Coronary artery (tissue), 2 donors: ENCODE data around the gene DUSP22.

ENCODE experiments used
- DNase-seq: peaks from one replicate; pipeline ENCODE4 v3.0.0-alpha.2; 2017; ENCODE audit warnings: low spot score
- H3K27ac ChIP-seq, 2 donors: fragments of 200-600 bp; sonication (generic); one replicate each; pipeline ENCODE4 v1.5.1; 2016 to 2019
- H3K4me3 ChIP-seq: fragments of 200-600 bp; sonication (generic); 2 replicates; pipeline ENCODE4 v1.5.1; 2016; ENCODE audit warnings: mild to moderate bottlenecking, moderate library complexity
- TF ChIP-seq, protein P1 (sequence below): fragments of 200-600 bp; sonication (generic); IDR thresholded peaks from one replicate; pipeline ENCODE4 v1.5.1; 2019; ENCODE audit warnings: antibody characterized with exemption

DUSP22 gene

DNA sequence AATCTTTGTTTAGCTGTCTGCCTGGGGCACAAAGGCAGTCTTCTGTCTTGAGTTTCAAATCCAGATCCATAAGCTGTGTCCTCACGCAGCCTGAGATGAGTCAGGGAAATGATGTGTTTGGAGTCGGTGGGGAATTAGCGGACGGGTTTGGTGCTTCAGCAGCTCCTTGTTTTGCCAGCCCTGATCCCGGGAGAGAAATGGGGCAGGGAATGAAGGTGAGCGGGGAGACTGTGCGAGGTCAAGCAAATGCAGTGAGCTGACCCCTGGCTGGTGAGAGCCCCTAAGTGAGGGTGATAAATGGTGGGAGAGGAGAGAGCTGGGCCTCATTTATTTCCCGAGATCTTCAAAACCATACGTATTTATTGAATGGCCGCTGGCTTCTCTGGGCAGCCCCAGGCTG, 21.6 kb downstream of the DUSP22 start:
- peak; percentile 75 for DNase-seq
- Histone ChIP-seq H3K4me3 (no peak overlapping the region), H3K27ac (no peak overlapping the region)
- TF ChIP-seq, protein P1, sequence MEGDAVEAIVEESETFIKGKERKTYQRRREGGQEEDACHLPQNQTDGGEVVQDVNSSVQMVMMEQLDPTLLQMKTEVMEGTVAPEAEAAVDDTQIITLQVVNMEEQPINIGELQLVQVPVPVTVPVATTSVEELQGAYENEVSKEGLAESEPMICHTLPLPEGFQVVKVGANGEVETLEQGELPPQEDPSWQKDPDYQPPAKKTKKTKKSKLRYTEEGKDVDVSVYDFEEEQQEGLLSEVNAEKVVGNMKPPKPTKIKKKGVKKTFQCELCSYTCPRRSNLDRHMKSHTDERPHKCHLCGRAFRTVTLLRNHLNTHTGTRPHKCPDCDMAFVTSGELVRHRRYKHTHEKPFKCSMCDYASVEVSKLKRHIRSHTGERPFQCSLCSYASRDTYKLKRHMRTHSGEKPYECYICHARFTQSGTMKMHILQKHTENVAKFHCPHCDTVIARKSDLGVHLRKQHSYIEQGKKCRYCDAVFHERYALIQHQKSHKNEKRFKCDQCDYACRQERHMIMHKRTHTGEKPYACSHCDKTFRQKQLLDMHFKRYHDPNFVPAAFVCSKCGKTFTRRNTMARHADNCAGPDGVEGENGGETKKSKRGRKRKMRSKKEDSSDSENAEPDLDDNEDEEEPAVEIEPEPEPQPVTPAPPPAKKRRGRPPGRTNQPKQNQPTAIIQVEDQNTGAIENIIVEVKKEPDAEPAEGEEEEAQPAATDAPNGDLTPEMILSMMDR: no peak

DNA sequence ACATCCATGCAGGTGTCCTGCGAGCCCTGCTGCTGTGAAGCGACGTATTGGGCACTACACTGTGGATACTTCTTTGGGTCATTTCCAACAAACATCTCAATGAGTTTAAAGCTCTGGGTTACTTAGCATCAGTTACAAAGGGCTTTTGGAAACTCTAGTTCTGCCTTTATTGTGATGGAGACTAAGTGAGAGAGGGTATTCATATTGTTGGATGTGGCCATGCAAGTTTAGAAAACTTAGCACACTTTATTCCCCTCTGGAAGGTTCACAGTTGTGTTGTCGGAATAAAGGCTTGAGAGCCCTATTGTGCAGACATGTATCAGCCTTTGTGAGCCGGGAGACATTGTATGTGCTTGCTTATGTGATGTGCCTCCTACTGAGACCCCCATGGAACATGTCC, 22.1 kb downstream of the DUSP22 start:
- DNase-seq: peak; percentile 16
- Histone ChIP-seq H3K4me3 (no peak overlapping the region), H3K27ac (no peak overlapping the region)
- TF ChIP-seq, protein P1: no peak

DNA sequence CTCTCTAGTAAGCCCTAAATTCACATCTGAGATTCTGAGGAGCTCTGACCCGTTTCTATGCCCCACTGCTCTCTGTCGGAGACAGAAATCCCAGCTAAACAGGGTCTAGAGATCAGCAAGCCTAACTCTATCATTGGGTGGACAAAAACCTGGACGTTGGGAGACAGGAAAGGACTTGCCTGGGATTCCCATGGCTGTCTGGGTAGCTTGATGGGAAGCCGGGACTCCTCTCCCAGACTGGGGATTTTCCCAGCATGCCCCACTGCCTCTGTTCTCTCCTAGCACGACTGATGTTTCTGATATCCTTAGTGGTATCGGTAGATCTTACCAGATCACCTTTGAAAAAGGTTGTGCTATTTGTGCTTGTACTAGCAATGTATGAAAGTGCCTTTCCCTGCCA, 22.9 kb downstream of the DUSP22 start:
- H3K27ac ChIP-seq: no peak overlapping the region
- DNase-seq: peak; percentile 71
- H3K4me3 ChIP-seq: no peak overlapping the region
- TF ChIP-seq, protein P1: no peak

DNA sequence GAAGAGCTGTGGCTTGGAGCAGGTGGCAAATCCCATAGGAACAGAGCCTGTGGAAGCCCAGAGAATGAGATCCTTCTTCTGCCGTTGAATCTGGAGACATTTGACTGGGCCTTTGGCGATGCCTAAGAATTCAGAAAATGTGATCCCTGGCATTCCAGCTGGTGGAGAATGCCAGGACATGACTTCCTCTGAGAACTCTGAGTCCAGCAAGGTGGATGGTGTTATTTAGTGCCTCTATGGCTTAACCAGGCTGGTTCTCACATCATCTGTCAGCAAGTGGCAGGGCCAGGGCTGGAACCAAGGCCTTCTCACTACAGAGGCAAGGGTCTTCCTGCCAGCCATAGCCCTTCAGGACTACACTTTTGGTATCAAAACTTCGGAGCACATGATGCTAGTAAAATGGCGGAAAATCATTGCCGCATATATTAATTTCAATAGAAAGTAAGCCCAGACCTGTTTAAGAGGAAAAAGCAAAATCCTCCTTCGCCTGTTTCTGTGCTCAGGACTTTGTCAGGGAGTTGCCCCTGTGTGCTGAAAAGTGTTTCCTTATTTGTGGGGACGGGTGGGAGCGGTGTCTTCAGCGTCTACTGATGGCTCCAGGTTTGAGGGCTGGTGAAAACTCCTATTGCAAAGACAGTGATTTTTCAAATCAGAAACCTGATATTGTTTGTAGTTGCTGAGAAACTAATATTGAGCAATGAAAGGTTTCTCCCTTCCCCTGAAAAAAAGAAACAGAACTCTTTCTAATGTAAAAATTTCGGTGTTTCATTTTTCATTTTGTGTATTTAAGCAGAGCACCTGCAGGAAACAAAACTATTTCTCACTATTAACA, 23.9 kb downstream of the DUSP22 start:
- Histone ChIP-seq H3K4me3 (no peak overlapping the region), H3K27ac (no peak overlapping the region)
- TF ChIP-seq, protein P1: no peak
- DNase-seq: peak; percentile 69

DNA sequence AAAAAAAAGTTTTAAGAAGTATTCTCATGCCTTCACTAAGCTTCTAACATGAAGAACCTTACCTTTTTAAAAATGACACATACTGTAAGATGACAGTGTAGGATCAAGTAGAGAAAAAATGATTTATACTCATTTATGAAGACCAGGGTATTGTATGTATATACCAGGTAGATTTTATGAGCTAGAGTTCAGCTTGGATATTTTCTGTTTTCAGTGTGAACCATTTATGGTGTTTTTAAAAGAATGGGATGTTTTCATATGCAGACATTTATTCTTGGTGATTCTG, 24.4 kb downstream of the DUSP22 start:
- TF ChIP-seq, protein P1: no peak
- no peak overlapping the region for H3K27ac ChIP-seq
- no peak overlapping the region for H3K4me3 ChIP-seq

DNA sequence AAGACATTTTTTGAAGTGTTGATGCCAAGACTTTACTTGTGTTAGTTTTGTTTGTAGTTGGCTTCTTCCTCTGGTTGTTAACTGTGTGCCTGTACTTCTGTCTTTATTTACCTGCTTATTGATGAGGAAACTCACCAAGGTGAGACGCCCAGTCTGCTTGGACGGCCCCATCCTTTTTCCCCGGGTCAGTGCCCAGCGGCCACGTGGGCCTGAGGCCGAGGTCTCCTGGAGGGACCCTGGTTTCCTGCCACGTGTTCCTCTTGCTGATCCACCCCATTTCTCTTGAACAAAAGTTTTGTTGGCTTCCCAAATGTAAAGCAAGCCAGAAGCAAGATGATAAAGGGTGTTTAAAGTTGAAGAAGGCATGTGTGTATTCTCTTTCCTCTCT, 24.8 kb downstream of the DUSP22 start:
- peak; percentile 62 for DNase-seq
- TF ChIP-seq, protein P1: no peak
- no peak overlapping the region for H3K4me3 ChIP-seq
- no peak overlapping the region for H3K27ac ChIP-seq

More for the DNA sequence above, 24.4 kb downstream of the DUSP22 start:
- DNase-seq: no peak

DNA sequence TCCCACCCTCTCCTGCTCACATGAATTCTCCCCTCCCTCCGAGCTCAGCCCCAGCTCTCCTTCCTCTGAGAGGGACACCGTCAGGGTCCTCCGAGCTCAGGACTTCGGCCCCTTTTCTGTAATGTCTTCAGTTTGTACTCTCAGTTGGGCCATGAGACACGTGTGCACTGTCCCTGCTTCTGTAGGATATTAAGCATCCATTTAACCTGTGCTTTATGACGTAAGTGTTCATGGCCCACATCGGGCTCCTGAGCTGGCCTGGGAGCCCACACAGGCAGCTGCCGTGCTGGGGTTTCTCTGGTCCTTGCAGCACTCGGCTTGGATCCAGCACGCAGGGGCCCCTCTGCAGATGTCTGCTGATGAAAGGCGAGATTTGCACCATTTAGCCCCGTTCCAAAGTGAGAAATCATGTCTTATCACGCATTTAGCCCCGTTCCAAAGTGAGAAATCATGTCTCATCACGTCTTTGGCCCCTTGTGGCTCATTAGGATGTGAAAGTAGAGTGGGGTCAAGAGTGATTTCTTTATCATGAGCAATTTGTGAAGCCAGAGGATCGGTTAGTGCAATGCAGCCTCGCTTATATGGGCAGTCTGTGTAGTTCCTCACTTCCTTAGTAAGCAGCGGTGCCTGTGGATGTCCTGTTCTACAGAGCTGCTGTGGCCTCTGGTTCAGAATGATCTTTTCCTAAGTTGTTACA, 25.3 kb downstream of the DUSP22 start:
- TF ChIP-seq, protein P1: no peak
- H3K27ac ChIP-seq: no peak overlapping the region
- no peak overlapping the region for H3K4me3 ChIP-seq
- DNase-seq: peak; percentile 72
